T follicular helper cell (primary cell): ENCODE measurements around the gene C10orf90.
"Not testable (repeated sequence)": the region's sequence is repeated elsewhere in the genome, so short reads cannot be mapped to it uniquely, and the experiment has no call there.

Experiments
- DNase-seq: peaks from one replicate; pipeline ENCODE4 v3.0.0-alpha.2; 2020; ENCODE audit warnings: low read depth

C10orf90 gene

GRCh38 chr10:126391192-126391885 is 279.2 kb downstream of the C10orf90 start:
- DNase-seq: no peak

- DNase-seq: no peak
Observed at GRCh38 chr10:126390324-126390723, 280.2 kb downstream of the C10orf90 start.

- no peak for DNase-seq
Observed at GRCh38 chr10:126387931-126388911, 282.3 kb downstream of the C10orf90 start, which contains the start of gene ADAM12. Gene ADAM12 (minus strand): TSS chr10:126388477. CDS start chr10:126388145, 332 bp downstream.

GRCh38 chr10:126387041-126387921 is 283.2 kb downstream of the C10orf90 start:
- DNase-seq: no peak

GRCh38 chr10:126384269-126384873 is 286.1 kb downstream of the C10orf90 start:
- DNase-seq: no peak

GRCh38 chr10:126380352-126381076 is 290.0 kb downstream of the C10orf90 start:
- DNase-seq: no peak

GRCh38 chr10:126379166-126379565 is 291.3 kb downstream of the C10orf90 start:
- not testable (repeated sequence) for DNase-seq

GRCh38 chr10:126376956-126377355 is 293.5 kb downstream of the C10orf90 start:
- no peak for DNase-seq

- DNase-seq: no peak
Observed at GRCh38 chr10:126375926-126376554, 294.5 kb downstream of the C10orf90 start.

- no peak for DNase-seq
Observed at GRCh38 chr10:126375299-126375698, 295.2 kb downstream of the C10orf90 start.
